HG03378 (cell line): Measurements from ENCODE around the gene ASB3.
"Not testable (repeated sequence)": the region's sequence is repeated elsewhere in the genome, so short reads cannot be mapped to it uniquely, and the experiment has no call there.

Experiments used
- ATAC-seq: cut with Tn5 transposase; IDR thresholded peaks from one replicate; pipeline ENCODE4 v1.9.1; 2021; ENCODE audit warnings: mild to moderate bottlenecking, moderate library complexity; ENCODE audit not compliant: unreplicated experiment

ASB3 gene

DNA sequence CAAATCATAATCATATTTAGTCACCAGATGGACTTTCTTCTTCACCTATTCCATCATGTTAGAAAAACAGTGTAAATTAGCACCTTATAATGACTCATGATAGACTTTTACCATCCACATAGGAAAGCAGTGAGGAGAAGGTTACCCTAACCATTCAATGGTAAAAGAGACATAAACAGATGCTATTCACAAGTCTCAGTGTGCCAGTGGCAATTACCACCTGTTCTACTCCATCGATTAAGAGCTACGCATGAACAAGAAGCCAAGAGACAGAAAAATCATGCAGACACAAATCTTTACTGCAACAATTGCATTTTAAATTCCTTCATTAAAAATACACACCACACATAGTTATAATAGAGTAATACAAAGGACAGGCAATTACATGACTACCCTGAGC lies 125.9 kb downstream of the ASB3 start:
- ATAC-seq = no peak

DNA sequence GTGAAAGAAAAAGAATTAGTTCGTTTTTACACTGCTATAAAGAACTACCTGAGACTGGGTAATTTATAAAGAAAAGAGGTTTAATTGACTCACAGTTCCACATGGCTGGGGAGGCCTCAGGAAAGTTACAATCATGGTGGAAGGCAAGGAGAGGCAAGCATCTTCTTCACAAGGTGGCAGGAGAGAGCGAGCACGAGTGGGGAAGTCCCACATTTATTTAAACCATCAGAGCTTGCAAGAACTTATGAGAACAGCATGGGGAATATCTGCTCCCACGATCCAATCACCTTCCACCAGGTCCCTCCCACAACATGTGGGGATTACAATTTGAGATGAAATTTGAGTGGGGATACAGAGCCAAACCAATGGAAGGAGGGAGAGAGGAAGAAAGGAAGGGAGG lies 128.3 kb downstream of the ASB3 start:
- not testable (repeated sequence) for ATAC-seq

DNA sequence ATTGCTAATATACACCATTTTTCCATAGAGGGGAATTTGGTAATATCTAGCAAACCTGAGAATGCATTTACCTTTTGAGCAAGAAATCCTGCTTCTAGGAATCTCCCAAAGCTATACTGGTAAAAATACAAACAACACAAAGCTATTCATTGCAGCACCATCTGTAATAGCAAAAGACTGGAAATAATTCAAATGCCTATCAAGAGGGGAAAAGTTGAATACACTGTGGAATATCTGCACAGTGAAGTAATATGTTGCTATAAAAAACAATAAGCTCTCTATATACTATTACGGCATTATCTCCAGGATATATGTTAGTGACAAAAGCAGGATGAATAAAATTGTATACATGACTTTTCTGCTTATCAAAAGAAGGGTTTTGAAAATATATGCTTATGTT lies 131.5 kb downstream of the ASB3 start:
- ATAC-seq = no peak

DNA sequence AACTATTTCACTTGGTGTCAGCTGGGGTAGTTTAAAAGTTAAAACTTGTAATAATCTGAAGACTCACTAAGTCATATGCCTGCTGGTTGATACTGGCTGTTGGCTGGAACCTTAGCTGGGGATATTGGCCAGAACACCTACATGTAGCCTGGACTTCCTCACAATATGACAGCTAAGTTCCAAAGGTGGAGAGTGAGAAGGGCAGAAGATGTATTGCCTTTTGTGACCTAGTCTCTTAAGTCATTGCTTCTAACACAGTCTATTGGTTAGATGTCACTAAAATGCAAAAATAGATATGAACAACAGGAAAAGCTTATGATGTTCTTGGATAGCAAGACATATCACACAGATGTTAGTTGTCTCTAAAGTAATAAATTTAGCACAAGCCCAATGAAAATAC lies 132.4 kb downstream of the ASB3 start:
- ATAC-seq = no peak

DNA sequence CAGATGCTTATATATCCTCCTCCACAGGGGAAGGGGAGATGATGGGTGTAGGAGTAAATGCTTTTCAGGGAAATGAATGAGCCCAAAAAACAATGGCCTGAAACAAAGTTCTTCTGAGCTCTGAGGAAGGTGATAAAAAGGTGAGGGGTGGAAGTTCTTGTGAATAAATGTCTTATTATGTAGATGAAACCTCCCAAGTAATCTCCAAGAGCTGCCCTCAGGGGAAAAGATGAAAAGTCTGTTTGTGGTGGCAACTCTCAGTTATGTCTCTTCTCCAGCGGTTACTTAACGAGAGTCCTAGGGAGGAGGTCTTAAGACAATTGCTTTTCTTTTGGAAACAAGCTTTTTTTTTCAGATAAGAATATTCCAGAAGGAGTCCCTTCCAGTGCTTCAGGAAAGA lies 134.6 kb downstream of the ASB3 start:
- no peak for ATAC-seq

DNA sequence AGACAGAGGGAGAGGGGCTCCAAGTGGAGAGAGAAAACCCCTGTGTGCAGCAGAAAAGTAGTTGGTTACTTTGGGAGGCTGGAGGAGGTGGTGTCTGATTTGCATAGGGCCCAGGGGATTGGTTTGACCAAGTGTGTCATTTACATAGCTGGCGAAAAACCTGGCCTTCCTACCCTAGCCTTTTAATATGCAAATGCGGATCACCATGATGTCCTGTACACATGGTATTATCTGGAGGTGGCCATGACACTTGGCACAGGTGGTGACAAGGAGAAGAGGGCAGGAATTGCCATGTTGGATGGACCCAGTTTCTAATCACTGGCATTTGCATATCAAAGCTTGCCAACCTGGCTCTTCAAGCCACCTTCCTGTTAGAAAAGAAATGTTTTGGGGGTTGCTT lies 140.0 kb downstream of the ASB3 start:
- ATAC-seq = no peak

DNA sequence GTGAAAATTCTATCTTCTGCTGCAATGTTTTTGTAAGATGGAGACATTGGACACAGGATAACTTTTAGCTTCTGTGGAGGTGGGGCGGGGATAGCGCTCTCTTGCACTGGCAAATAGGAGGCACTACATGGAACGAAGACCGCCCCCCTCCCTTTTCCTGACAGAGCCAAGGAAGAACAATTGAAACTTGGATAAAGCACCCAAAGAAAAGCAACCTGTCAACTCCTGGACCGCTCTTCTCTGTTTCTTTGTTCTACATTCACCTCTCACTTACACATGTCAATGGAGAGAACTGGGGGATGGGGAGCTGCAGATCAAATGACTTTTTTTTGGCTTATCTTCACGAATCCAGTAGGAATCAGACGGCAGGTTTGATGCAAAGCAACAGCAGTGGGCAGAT lies 145.5 kb downstream of the ASB3 start:
- no peak for ATAC-seq

DNA sequence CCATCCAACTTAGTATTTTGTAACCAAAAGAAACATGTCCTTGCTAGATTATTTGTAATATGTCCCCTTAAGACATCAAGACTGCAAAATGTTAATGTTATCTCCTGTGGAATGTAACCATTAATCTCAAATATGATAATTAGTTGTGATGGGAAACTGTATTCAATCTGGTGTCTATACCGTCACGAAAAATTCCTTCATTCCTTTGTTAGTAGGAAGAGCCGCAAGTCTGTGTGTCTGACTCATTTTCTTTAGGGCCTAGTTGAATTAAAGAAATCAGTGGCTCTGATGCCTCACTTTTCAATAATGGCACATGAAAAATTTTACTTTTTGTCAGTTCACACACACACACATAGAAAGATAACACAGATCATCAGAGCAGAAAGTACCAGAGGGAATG lies 146.3 kb downstream of the ASB3 start:
- no peak for ATAC-seq

DNA sequence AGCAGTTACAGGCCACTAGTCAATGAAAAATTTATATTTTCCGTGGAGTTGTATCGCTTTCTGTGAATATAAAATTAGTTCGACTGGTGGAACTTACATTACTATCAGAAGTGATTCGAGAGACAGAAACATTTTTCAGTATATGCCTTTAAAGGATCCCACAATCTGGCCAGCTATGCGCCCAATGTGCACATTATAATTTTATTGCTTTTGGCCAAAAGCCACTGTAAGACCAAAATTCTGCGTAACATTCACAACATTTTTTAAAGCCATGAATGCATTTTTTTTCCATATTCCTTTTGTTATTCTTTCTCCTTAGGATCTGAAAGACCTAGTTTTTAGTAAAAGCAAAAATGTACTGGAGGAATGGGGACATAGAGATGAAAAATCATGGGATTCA lies 150.2 kb downstream of the ASB3 start:
- no peak for ATAC-seq

DNA sequence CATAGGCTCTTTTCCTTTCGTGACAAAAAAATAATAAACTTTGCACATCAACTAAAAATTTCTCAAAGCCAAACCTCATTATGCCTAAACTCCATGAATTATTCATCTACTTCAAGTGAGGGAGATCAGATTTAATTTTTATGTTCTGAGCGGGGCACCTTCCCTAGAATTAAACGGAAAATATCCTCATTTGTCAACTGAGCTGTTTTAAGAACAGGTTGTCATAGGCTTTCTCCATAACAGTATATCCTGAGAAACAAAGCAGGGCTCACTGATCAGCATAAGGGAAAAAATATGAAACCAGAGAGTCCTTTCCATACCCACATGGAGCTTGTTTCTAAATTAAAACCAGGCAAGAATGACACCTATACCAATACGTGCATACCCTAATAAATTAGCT lies 150.6 kb downstream of the ASB3 start:
- ATAC-seq = no peak

DNA sequence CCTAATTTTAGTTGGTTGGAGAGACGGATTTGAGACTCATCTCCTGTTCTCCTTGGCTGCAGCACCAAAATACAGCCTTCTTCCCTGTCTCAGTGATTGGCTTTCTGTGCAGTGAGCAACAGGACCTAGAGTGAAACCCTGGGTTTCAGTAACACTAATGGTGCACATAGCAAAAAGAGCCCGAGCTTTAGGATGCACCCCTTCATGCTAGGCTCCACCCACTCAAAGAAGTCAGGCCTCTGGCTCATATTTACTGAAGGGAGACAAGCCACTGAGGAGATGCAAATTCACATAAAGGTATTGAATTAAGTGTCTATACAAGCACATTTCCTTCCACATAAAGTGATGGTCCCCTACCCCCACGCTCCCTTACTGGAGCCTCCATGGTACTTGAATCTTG lies 151.1 kb downstream of the ASB3 start:
- ATAC-seq = no peak

DNA sequence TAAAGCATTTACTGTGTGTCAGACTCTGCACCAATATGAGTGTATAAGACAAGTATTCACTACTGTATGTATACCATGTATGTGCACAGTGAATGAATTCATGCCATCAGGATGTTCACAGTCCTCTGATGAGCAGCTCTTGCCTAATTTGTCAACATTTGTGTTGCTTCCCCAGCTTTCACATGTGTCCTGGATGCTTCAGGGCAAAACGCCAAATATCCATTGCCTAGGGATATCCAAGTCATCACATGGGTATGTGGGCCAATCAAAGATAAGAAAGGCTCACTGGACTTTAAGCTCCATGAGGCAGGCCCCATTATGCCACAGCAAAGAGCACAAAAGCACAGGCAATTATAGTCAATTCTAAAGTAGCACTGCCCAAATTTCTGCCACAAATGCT lies 153.3 kb downstream of the ASB3 start:
- no peak for ATAC-seq

DNA sequence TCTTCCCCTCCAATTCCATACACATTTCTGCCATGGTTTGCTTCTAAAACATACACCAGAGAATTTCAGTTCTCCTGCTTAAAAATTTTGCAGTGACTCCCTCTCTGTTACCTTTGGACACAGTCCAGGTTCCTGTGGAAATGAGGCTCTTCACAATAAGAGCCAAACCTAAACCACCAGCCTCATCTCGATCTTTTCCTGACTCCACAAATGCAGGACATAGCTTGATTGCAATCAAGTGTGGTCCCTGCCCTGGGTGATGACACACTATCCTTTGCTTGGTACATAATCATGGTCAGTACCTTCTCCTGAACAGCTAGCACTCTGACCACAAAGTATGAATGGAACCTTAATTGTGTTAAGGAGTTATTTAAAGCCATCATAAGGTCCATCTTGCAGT lies 154.0 kb downstream of the ASB3 start:
- no peak for ATAC-seq

DNA sequence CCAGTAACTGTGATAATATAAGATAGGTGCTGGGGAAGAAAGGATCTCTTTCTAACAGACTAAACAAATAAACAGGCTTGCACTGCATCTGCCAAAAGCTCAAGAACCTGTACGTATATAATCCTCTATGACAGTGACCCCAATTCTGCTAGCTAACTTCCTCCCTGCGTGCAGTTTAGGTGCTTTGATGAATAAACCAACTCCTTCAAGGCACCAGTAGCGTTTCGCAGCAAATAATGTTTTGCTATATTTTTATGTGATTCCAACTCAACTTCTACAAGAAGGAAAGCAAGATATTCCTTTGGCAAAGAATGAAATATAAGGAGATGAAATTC lies 154.7 kb downstream of the ASB3 start:
- no peak for ATAC-seq

DNA sequence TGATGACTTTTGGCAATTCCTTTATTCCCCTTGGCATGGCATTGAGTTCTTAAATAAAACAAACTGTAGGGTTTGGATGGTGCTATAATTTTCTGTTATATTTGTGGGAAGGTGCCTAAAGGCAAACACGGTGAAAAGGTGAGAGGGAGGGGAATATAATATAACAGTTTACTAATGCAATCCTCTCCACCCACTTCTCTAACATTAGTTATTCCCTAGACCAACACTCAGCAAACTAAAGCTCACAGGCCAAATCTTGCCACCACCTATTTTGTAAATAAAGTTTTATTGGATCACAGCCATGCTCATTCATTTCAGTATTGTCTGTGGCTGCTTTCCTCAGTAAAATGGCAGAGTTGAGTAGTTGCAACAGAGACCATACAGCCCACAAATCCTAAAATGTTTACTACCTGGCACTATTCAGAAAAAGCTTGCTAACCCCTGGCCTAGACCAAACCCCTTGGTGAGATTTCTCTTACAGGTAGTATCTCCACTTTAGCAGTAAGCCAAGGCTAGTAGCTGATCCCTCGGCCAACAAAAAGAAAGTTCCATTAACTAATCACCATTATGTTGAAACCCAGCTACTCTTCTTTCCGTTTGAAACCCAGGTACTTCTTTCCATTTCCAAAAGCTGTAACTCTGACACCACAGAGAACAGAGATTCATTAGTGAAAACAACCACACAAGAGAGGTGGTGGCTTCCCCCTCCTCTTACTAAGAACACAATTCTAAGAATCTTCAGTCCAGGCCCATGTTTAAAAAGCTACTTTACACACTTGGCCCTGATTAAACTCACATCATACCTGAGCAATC lies 155.2 kb downstream of the ASB3 start:
- no peak for ATAC-seq

DNA sequence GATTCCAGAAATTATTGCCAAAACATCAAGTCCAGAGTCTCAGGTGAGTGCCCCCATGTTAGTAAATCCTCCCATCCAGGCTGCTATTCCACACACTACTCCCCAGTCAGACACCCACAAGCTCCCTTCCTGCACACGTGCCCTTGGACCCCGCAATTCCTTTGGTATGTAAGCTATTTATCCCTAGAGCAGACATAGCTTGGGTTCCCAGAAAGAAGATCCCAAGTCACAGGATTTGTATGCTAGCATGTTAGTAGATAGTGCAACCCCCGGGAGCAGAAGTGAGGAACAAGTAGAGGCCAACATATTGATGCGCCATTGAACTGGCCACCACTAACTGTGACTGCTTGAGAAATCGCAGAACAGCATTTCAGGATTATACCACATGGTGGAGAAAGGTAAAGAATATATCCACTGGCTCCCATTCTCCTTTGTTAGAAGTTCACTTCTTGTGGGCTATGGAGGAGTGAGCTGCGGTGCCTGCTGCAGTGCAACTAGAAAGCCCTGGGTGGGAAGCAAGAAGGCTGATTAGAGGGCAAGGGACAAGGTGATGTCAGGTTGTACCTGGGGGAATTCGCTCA lies 156.6 kb downstream of the ASB3 start:
- ATAC-seq = no peak

DNA sequence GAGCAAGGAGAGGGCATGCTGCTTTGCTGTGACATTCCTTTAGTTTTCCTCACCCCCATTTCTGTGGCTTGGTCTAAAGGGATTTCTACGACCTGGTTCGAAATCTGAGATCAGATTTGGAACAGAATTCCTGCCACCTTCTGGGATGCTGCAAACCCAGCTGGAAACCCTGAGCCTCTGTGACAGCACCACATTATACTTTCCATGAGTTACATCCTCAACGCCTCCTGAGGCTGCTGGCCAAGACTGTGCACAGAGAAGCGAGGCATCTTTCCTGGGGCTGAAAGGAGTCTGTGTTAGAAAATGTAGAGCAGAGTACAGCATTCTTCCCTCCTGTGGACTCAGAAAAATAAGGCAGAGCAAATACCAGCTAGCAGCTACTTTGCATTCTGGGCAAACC lies 157.3 kb downstream of the ASB3 start:
- no peak for ATAC-seq

DNA sequence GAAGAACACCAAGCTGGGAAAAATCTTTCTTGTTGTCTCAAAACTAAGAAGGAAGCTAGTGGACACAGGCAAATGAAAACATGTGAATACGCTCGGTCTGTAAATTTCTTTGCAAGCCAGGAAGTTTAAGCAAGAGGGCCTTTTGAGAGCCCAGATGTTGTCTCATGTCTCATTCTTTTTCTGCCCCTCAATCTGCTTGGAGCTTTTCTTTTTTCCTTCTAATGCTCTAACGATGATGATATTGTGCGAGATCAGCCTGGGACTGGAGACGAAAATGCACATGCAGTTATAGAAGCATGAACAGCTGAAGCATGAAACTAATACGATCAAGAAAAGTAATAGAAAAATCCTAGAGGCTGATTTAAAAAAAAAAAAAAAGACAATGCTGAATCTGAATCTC lies 157.8 kb downstream of the ASB3 start:
- ATAC-seq = no peak

DNA sequence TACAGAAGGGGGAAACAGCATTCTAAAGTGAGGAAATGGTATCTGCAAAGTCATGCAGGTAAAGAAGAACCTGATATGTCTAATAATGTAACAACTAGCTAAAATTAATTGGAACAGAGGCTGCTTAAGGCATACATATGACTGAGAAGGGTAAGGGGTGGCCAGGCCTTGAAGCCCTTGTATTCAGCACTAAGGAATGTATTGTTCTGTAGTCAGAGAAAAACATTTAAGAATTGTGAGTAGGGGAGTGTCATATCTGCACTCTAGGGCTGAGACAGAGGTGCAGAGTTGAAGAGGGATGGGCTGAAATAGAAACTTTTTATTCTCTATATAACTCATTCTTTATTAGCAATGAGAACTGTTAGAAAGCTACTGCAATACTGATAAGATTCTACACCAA lies 164.6 kb downstream of the ASB3 start:
- ATAC-seq = no peak

DNA sequence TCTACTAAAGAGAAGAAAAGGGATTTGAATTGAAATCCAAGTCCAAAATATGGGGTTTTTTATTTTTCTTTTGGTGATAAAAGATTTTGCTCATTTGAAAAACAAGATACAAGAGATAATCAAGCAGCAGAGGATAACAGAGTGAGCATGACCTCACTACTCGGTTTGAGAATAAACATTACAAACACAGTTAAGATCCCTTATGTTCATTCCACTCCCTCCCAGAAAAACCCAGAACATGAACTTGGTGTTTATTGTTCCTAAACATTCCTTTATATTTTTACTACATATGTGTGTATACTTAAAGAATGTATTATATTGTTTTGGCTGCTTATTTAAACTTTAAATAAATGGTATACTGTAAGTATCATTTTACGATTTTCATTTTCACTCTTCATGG lies 165.8 kb downstream of the ASB3 start:
- ATAC-seq = no peak
